Prostate gland (tissue), 2 donors: ENCODE measurements around the gene CSGALNACT2.

Experiments
- POLR2AphosphoS5 ChIP-seq: sonication (generic); formaldehyde crosslinking; IDR thresholded peaks from one replicate; pipeline ENCODE4 v1.6.1; 2017; ENCODE audit warnings: antibody characterized with exemption
- TF ChIP-seq, protein P1 (sequence below), 4 experiments: fragments of 200-600 bp in 2 of 4; fragments of 450-650 bp in 2 of 4; sonication (generic) in 2 of 4; IDR thresholded peaks; 1 replicate in 3 of 4; 2 replicates in 1 of 4; pipeline ENCODE4 v1.5.1; 2016 to 2019; ENCODE audit warnings: antibody characterized with exemption in 4 of 4, mild to moderate bottlenecking in 2 of 4, moderate library complexity in 2 of 4

GRCh38 chr10:43220657-43221418 lies 82.6 kb downstream of the CSGALNACT2 start:
- TF ChIP-seq, protein P1, sequence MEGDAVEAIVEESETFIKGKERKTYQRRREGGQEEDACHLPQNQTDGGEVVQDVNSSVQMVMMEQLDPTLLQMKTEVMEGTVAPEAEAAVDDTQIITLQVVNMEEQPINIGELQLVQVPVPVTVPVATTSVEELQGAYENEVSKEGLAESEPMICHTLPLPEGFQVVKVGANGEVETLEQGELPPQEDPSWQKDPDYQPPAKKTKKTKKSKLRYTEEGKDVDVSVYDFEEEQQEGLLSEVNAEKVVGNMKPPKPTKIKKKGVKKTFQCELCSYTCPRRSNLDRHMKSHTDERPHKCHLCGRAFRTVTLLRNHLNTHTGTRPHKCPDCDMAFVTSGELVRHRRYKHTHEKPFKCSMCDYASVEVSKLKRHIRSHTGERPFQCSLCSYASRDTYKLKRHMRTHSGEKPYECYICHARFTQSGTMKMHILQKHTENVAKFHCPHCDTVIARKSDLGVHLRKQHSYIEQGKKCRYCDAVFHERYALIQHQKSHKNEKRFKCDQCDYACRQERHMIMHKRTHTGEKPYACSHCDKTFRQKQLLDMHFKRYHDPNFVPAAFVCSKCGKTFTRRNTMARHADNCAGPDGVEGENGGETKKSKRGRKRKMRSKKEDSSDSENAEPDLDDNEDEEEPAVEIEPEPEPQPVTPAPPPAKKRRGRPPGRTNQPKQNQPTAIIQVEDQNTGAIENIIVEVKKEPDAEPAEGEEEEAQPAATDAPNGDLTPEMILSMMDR (IDR thresholded peaks at IDR 0.05), result no peak
- no peak for TF ChIP-seq POLR2AphosphoS5
